Glutamatergic neuron (in vitro differentiated cells): ENCODE measurements around the gene NEMF. TPM values are rescaled to one million over a fixed set of nuclear protein-coding genes. Genes with fewer than 3 reads are reported as not detected.
"Not testable (repeated sequence)": the region's sequence is repeated elsewhere in the genome, so short reads cannot be mapped to it uniquely, and the experiment has no call there.

Source experiments
- DNase-seq: peaks from one replicate; pipeline ENCODE4 v3.0.0; 2022
- H3K27ac Mint-ChIP-seq: one replicate; pipeline ENCODE4 v1.8.0; 2020; ENCODE audit warnings: mild to moderate bottlenecking, mixed read lengths, inconsistent platforms; ENCODE audit not compliant: unreplicated experiment
- H3K27me3 Mint-ChIP-seq: one replicate; pipeline ENCODE4 v1.8.0; 2020; ENCODE audit warnings: mild to moderate bottlenecking, moderate library complexity, mixed read lengths, inconsistent platforms; ENCODE audit not compliant: unreplicated experiment
- H3K36me3 Mint-ChIP-seq: one replicate; pipeline ENCODE4 v1.8.0; 2020; ENCODE audit warnings: mild to moderate bottlenecking, mixed read lengths, inconsistent platforms; ENCODE audit not compliant: unreplicated experiment
- H3K4me1 Mint-ChIP-seq: one replicate; pipeline ENCODE4 v1.8.0; 2020; ENCODE audit warnings: mild to moderate bottlenecking, low read depth, mixed read lengths, inconsistent platforms; ENCODE audit not compliant: unreplicated experiment
- H3K4me3 Mint-ChIP-seq: one replicate; pipeline ENCODE4 v1.8.0; 2020; ENCODE audit warnings: mild to moderate bottlenecking, mixed read lengths, inconsistent platforms; ENCODE audit not compliant: unreplicated experiment
- H3K9me3 Mint-ChIP-seq: one replicate; pipeline ENCODE4 v1.8.0; 2020; ENCODE audit warnings: mild to moderate bottlenecking, moderate library complexity, mixed read lengths, inconsistent platforms; ENCODE audit not compliant: unreplicated experiment
- total RNA-seq: library from RNA; stranded (reverse); fragmentation: NEBNext Ultra II Directional; extraction: Animal tissue kit (Norgen Biotek cat#: 25700); gene quantifications from one replicate; pipeline ENCODE4 v1.2.1, GENCODE V29; 2021; ENCODE audit not compliant: unreplicated experiment
- TF ChIP-seq, protein P1 (sequence below): fragments of 200-600 bp; sonication (generic); IDR thresholded peaks from one replicate; pipeline ENCODE4 v1.5.0; 2021; ENCODE audit not compliant: partially characterized antibody, unreplicated experiment

Gene NEMF
- total RNA-seq, 1 donor from 2014 or later = 78.8 TPM

DNA sequence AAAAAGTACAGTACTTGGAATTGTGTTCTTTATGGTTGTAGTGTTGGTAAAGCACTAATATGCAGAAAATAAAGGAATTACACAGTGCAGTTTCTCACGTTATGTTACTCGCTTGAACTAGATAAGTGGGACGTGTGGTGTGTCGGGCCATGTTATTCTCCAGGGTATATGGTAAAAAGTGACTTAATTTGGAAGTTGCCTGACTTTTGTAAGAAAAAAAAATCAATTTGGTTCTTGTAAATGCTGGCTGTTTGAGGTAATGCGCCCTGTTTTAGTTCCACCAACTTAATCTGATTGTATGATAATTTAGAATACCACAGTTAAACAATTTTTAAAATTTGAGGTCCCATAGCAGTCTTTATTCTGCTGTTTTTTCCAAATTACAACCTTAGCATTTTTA is 44.4 kb upstream of the NEMF start:
- H3K4me3 Mint-ChIP-seq = no peak overlapping the region

DNA sequence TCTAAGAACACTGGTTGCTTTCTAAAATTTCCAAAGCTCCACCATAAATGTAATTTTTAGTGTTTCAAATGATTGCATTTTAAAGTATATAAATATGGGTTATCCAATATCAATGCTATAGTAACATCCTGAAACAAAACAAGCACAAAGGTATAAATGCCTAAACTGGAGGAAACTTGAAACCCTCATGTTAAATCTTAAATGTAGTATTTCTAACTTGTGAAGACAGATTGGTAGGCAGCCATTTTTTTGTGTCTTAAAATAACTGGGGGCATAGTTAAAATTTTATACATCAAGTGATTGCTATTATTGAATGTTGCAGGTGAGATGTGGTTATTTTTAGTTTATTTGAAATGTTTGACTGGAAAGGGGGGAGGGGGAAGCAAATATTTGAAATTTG is 43.7 kb upstream of the NEMF start:
- H3K27ac Mint-ChIP-seq, H3K27me3 Mint-ChIP-seq: not testable (repeated sequence)

More for the DNA sequence above, 44.4 kb upstream of the NEMF start:
- H3K27ac Mint-ChIP-seq = no peak overlapping the region
- no peaks in the 10 kb centered on the region for H3K36me3 Mint-ChIP-seq
- peaks cover 8% of the 10 kb centered on the region for H3K9me3 Mint-ChIP-seq
- H3K4me1 Mint-ChIP-seq = peaks cover 23% of the 10 kb centered on the region
- TF ChIP-seq, protein P1, sequence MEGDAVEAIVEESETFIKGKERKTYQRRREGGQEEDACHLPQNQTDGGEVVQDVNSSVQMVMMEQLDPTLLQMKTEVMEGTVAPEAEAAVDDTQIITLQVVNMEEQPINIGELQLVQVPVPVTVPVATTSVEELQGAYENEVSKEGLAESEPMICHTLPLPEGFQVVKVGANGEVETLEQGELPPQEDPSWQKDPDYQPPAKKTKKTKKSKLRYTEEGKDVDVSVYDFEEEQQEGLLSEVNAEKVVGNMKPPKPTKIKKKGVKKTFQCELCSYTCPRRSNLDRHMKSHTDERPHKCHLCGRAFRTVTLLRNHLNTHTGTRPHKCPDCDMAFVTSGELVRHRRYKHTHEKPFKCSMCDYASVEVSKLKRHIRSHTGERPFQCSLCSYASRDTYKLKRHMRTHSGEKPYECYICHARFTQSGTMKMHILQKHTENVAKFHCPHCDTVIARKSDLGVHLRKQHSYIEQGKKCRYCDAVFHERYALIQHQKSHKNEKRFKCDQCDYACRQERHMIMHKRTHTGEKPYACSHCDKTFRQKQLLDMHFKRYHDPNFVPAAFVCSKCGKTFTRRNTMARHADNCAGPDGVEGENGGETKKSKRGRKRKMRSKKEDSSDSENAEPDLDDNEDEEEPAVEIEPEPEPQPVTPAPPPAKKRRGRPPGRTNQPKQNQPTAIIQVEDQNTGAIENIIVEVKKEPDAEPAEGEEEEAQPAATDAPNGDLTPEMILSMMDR = no peak
- peaks cover 5% of the 10 kb centered on the region for H3K27me3 Mint-ChIP-seq
- DNase-seq = no peak

DNA sequence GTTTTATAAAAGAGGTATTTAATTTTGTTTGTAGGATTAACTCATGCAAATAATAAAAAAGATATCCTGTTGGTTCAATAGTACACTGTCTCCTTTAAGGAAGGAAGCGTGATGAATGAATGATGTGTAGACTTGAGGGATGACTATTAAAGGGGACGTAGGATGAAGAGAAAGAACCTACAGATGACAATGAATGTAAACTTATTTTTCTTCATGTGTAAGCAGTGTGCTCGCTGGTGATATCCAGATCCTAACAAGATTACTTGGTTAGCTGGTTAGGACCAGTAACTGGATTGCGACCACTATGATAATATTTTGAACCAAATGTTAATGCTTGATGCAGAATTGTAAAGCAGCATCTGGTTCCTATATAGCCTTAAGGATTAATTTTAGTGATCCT is 42.9 kb upstream of the NEMF start:
- no peaks in the 10 kb centered on the region for H3K36me3 Mint-ChIP-seq
- peaks cover 24% of the 10 kb centered on the region for H3K4me1 Mint-ChIP-seq
- no peak overlapping the region for H3K27ac Mint-ChIP-seq

More for the DNA sequence above, 43.7 kb upstream of the NEMF start:
- H3K36me3 Mint-ChIP-seq, DNase-seq, H3K9me3 Mint-ChIP-seq: not testable (repeated sequence)
- Mint-ChIP-seq H3K4me1 (peaks cover 24% of the 10 kb centered on the region), H3K4me3 (peak overlapping the region; percentile 94)

DNA sequence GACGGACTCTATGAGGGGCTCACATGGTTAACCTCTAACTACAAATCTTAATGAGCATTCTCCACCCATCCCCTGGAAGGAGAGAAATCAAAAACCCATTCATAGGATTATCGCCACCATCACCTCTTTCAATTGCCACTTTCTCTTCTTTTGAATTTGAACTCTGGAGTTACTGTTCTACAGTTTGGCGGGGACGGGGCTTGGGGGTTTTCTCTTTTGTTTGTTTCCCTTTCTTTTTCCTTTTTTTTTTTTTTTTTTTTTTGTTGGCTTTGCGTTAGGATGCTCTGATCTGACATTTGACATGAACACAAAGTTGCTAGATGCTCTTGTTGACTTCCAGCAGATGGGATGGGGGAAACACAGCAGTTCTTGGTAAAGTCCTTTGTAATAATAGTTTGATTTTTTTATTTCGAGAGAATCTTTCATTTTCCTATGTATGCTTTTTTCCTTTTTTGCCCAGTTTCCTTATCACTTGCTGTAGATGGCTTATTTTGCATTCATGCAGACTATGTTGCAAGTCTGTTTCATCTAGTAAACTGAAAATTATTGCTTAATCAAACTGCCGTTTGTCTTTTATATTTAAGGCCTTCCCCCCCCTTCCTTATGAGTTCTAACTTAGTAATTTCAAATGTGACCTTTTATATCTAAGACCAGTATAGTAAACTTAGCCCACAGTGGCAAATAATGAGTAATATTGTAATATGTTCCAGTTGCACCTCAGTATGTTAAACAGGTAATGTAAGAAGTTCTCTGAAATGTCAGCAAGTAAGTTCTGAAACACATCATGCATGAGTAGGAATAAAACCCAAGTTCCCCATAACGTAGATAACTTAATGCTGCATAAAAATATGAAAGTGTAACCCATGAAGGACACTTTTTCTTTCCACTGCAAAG is 41.9 kb upstream of the NEMF start:
- not testable (repeated sequence) for DNase-seq, H3K9me3 Mint-ChIP-seq, H3K27me3 Mint-ChIP-seq, H3K36me3 Mint-ChIP-seq
- H3K4me1 Mint-ChIP-seq = peaks cover 24% of the 10 kb centered on the region
- H3K27ac Mint-ChIP-seq = peak overlapping the region; percentile 90
- H3K4me3 Mint-ChIP-seq = peak overlapping the region; percentile 94

More for the DNA sequence above, 42.9 kb upstream of the NEMF start:
- peak overlapping the region; percentile 94 for H3K4me3 Mint-ChIP-seq
- H3K9me3 Mint-ChIP-seq = peaks cover 10% of the 10 kb centered on the region
- TF ChIP-seq, protein P1 = no peak
- peaks cover 7% of the 10 kb centered on the region for H3K27me3 Mint-ChIP-seq
- DNase-seq = no peak

GRCh38 chr14:49893309-49894213 is 41.0 kb upstream of the NEMF start:
- peaks cover 24% of the 10 kb centered on the region for H3K4me1 Mint-ChIP-seq
- no peaks in the 10 kb centered on the region for H3K36me3 Mint-ChIP-seq
- peaks cover 7% of the 10 kb centered on the region for H3K27me3 Mint-ChIP-seq
- H3K9me3 Mint-ChIP-seq = peaks cover 10% of the 10 kb centered on the region
- peak overlapping the region; percentile 98 for H3K4me3 Mint-ChIP-seq
- DNase-seq = peak; percentile 30
- H3K27ac Mint-ChIP-seq = peak overlapping the region; percentile 100
- TF ChIP-seq, protein P1 = no peak
